Measurements from ENCODE around the gene TPR.
"Not testable (repeated sequence)": the region's sequence is repeated elsewhere in the genome, so short reads cannot be mapped to it uniquely, and the experiment has no call there.

The TPR gene

DNA sequence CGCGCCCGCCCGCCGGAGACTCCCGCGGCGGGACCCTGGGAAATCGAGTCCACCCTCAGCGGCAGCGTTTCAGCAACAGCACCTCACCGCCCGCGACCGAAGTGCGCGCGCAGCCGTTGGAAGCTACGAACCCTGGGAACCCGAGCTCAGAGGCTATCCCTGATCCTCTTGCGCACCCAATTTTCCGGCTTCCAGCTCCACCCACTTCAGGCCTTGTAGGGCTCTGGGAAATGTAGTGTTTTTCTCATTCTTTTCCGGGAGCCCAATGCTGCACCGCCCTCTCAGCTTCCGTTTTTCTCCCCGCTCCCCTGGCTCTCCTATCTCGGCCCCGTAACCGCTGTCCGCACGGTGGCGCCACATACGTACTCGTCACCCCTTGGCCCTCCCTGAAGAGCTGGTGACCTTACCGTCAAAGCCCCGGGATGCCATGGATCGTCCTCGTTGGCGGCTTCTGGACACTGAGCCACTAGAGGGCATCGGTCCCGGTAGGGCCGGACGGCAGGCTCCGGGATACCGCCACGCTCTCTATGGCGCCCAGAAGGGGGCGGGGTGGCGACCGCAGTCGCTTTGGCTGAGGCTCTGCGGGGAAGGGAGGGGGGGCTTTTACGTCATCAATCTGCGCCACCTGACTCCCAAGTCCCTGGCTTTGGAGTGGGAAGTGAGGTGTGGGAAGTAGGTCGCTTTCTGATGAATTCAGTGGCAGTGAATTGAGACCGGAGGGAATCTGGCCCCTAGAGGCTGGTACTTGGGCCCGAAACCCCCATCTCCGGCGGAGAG lies at the start of gene TPR, which contains the start of gene ODR4:
Gene TPR (minus strand): TSS at position 102 of the 777 bp plus-strand sequence. CDS start 225 bp downstream, outside the sequence.
Gene ODR4 (plus strand): TSS at position 687 of the 777 bp plus-strand sequence. CDS start 3,948 bp downstream, outside the sequence.
- DNase-seq: peak; percentile 98

DNA sequence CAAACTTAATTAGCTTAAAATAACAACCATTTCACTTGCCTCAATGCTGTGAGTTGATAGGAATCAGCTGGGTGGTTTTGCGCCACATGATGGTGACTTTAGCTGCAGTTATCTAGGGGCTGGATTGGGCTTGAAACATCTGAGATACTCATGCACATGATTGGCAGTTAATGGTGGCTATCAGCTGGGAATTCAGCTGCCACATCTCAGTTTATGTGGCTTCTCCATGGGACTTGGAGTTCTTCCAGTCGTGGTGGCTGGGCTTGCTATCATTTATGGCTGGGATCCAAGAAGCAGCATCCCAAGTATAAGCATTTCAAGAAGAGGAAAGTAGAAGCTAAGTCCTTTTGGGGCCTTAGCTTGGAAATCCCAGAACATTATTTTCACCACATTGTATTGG lies 49.5 kb upstream of the TPR start:
- no peak for DNase-seq

DNA sequence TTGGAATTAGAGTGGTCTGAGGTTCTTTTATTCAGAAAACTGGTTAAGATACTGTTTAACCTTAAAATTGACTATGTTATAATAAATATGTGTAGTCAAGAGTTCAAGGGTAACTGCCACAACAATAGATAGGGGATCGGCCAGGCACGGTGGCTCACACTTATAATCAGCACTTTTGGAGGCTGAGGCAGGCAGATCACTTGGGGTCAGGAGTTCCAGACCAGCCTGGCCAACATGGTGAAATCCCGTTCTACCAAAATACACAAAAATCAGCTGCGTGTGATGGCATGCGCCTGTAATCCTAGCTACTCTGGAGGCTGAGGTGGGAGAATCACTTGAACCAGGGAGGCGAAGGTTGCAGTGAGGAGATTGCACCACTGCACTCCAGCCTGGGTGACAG lies 46.4 kb upstream of the TPR start:
- DNase-seq: no peak

DNA sequence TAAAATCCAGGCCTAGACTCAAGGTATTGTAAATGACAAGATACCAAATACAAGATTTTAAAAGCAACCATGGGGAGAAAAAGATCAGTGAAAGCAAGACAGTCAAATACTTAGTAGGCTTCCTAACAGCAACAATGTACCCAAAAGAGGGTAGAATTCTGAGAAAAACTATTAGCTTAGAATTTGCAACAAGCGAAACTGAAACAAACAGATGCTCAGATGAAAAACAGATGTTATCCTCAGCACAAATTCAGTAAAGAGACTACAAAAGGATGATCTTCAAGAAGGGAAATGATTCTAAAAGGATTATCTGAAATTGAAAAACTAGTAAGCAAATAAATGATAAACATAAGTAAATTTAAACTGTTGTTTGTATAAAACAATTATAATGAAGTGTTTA lies 45.9 kb upstream of the TPR start:
- DNase-seq: no peak

DNA sequence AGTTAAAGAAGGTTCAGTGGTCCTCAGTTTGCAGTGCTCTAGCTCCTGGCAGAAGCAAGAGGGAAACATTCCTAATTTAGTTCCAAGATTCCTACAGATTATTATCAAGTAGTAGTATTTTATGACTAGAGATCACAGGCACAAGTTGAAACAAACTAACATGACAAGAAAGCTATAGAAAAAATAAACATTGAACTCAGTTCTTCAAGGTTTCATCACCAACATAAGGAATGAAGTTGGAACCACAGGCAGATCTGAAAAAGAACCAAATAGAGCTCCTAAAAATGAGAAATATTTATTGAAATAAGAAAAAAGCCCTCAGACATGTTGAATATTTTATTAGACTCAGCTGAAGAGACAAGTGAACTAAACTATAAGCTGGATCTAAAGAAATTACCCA lies 45.3 kb upstream of the TPR start:
- DNase-seq: no peak

DNA sequence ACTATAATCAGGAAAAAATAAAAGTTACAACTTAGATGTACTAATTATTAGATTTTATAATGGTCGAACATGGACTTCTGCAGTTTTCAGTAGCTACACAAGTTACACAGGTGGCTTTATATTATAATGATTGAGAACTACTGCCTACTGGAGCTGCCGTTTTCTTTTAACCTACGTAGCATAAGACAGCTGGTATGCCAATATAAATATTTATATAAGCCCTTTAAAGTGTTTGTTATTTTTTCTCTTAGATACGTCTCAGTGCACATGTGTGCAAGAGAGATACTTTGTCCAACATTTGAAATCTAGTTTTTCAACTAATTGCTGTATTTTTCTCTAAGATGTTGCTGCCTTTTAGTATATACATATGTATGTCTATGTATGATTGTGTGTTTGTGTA lies 43.5 kb upstream of the TPR start:
- no peak for DNase-seq

DNA sequence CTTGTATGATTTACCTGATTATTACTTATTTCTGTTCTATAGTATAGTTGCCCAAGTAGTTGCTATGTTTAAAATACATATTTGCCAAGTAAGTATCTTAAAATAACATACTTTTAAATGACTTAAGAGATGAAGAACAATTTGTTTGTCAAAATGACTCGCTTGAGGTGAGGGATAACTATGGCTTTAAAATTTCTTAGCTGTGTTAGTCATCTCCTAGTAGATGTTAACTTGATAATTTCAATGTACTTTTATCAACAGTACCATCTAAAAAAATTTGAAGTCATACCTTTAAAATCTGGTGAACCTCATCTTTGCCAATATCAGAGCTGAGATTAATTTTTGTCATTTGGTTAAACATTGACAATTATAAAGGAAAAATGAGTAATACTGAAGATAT lies 38.3 kb upstream of the TPR start:
- no peak for DNase-seq

DNA sequence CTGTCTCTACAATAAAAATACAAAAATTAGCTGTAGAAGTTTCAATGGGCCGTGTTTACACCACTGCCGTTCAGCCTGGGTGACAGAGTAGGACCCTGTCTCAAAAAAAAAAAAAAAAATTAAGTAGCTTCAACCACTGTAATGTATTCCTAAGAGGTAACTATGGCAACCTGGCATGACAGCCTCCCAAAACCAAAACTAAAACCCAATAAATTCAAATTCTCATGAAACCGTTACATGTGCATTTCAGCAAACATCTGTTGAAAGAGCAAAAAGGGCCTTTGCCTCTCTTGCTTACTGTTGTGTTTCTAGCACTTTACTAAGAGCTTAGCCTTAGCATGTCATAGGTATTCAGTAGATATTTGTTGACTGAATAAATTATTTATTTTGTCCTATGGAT lies 34.0 kb upstream of the TPR start:
- DNase-seq: no peak

DNA sequence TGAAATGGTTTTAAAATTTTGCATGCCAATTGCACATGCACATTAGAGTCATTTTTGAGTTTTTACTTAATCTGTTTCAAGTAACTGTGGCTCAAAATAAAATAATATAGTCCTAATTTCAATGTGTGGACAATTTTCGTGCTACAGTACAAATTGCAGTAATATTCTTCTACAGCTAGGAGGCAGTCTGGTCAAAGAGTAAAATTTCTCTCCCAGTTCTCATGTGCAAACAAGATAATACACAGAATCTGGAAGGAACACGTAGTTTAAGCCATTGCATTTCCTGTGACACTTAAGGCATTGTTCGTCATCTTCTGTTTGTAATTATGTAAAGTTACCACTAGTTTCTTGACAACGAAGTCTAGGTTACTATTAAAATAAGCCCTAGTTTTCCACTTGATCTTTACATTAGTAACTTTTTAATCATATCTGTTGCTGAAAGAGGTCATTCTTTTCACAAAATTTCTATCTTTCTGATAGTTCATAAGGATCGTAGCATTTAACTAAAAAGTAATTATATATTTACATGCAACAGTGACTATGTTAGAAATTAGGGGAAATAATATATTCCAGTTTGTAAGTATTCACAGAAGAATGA lies 29.5 kb upstream of the TPR start:
- no peak for DNase-seq

DNA sequence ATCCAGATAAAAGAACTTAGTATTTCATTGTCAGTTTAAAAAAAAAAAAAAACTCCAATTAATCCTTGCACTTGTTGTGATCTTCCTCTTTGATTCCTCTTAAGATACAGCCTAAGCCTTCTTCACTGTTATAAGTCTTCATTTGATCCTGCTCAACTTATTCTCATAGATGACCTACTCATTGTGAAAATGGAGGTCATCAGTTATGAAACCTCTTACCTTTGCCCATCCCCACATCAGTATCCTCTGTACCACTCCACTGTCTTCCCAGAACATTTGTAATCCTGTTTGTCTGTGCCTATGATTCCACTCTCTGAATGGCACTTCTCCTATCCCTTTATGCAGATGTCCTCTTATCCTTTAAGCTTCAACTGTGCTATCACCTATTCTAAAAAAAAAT lies 28.6 kb upstream of the TPR start:
- DNase-seq: no peak

DNA sequence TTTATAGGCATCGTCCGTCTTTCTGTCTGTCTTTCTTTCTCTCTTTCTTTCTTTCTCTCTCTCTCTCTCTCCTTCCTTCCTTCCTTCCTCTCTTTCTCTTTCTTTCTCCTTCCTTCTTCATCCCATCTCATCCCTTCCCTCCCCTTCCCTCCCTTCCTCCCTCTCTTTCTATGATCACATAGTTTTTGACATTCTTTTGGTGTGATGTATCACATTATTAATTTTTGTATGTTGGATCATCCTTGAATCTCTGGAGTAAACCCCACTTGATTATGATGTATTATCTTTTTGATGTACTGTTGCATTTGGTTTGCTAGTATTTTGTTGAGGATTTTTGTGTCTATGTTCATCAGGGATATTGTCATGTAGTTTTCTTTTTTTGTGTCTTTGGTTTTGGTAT lies 26.4 kb upstream of the TPR start:
- not testable (repeated sequence) for DNase-seq

DNA sequence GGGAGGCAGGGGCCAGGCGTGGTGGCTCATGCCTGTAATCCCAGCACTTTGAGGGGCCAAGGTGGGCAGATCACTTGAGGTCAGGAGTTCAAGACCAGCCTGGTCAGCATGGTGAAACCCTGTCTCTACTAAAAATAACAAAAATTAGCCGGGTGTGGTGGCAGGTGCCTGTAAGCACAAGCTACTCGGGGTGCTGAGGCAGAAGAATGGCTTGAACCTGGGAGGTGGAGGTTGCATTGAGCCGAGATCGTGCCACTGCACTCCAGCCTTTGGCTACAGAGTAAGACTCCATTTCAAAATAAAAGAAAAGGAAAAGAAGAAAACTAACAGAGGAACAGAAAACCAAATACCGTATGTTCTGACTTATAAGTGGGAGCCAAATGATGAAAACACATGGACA lies 17.7 kb upstream of the TPR start:
- DNase-seq: not testable (repeated sequence)

DNA sequence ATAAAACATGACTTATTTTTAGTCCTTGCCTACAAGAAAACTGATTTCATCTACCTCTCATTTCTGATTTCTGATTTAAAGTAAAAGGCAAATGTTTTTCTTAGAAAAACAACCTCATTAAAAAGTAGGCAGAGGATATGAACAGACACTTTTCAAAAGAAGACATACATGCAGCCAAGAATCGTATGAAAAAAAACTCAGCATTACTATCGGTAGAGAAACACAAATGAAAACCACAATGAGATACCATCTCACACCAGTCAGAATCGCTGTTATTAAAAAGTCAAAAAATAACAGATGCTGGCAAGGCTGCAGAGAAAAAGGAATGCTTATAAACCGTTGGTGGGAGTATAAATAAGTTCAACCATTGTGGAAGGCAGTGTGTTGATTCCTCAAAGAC lies 16.8 kb upstream of the TPR start:
- DNase-seq: no peak

DNA sequence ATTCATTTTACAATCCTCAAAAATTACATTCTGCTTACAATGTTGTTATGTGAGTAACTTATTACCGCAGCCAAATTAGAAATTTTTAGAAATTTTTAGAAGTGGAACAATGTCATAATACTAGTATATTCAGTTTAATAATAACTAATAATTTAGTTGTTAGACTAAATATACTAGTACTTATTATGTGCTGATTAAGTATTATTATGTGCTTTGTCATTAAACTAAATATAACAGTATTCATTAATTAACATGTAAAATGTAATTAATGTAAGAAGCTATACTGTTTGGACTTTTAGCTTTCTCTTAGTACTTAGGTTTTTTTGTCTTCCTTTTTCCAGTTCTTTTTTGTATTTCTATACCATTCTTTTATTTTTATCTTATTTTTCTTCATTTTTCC lies 15.9 kb upstream of the TPR start:
- DNase-seq: no peak

DNA sequence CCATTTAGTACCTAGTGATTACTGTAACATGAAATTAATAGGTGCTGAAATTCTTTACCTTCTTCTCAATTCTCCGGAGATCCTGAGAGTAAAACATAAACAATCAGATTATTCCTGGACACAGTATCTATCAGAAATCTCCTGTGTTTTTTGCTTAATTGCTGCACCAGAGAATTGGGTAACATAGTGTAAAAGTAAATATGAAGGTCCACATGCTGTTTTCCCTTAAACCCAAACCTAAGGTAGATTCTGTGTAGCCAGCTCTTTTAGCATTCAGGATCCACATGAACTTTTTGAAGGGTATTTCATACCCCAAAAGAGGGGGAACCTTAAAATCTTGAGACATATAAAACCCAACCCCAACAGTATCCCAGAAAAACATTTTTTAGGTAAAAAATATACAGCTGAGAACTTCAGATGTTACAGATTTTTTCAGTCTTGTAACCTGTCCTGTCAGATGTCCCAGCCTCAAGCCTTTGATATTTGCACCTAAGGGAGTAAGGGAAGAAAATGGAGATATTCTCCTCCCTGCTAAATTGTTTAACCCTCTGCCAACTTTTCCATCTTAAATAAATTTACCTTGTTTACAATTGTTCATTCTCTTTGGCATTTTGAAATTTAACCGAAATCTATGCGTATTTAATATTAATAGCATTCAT lies 11.8 kb upstream of the TPR start:
- DNase-seq: no peak

DNA sequence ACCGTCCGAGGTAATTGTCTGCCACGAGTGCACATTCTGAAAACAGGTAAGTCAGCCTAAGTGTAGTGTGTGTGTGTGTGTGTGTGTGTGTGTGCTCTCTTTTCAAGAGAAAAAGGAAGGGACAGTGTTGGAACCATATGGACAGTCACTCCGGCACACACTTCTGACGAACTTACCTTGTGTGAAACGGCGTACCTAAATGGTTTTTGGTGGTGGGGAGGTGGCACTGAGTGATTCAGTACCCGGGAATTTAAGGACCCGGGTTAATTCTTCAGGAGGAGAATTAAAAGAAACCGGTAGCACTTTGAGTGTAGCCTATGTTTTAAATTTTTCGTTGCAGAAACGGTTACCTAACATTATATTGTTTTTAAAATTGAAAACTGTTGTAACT lies 871 bp upstream of the TPR start:
- no peak for DNase-seq

DNA sequence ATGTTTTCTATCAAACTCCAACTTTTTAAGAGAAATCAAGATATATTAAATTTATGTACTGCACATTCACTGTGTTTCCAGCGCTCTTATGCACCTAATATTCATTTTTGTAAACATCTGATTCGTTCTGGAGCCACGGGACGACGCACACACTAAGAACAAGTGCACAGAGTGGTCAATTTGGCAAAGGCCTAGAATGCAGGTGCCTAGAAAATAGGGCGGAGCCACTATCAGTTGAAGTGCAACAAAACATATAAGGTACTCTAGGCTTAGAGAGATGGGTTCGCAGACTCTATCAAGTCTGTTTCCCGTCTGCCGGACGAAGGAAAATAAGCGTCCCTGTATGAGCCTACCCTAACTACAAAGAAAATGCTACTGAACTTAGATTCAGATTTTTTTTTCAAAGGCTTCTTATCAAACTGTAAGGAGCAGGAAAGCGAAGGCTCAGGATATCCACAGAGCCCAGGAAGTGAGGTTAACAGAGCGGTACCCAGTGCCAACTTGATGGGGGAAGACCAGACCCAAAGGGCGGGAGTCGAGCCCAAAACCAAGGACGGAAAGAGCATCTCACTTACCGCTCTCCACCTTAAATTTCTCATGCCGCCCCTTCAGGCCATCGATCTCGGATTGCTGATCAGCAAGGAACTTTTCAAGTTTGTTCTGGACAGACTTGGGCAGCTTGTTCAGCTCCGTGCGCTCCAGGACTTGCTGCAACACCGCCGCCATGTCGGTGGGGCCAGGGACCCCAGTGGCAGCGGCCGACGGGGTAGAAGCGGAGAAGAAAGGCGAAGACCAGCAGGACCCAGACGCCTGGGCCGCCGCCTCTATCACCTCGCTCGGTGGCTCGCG lies 526 bp downstream of the TPR start:
- peak; percentile 55 for DNase-seq

DNA sequence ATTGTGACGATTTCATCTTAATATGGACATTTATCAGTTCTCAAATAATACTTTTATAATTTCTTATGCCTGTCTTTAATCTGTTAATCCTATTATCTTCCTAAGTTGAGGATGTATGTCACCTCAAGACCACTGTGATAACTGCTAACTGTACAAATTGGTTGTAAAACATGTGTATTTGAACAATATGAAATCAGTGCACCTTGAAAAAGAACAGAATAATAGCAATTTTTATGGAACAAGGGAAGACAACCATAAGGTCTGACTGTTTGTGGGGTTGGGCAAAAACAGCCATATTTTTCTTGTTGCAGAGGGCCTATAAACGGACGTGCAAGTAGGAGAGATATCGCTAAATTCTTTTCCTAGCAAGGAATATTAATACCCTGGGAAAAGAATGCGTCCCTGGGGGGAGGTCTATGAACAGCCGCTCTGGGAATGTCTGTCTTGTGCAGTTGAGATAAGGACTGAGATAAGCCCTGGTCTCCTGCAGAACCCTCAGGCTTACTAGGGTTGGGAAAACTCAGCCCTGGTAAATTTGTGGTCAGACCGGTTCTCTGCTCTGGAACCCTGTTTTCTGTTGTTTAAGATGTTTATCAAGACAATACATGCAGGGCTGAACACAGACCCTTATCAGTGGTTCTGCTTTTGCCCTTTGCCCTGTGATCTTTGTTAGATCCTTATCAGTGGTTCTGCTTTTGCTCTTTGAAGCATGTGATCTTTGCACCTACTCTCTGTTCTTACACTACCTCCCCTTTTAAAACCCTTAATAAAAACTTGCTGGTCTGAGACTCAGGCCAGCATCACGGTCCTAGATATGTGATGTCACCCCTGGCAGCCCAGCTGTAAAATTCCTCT lies 27.0 kb downstream of the TPR start:
- not testable (repeated sequence) for DNase-seq

DNA sequence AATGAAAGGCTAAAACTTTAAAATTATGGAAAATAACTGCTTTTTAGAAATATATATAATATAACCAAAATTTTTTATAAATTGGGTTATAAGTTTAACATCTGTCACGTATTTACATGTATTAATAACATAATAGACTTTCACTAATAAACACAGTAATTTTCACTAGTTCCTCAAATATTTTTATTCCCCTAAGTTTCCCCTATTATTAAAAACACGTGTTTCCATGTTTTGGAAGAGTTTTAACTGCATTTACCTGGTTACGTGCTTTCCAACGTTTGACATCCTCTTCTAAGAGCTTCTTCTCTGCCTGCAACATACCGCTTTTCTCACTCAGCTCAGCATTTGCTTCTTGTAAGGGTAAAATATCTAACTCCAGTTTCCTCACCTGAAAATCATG lies 34.3 kb downstream of the TPR start:
- DNase-seq: no peak

DNA sequence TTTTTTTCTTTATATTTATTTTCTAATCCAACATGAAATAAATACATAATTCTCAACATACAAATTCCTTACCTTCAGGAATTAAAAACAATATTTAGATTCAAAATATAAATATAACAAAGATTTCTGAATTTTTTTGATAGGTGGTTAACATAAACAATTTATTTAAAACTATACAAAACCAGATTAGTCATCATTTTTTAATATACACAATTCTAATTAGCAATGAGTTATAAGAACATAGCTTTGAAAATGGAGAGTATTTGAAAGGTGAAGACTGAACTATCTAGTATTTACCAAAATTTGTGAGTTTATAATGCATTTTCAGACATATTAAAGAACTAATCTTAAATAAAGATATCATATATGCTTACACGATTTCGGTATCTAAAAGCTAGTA lies 37.5 kb downstream of the TPR start:
- DNase-seq: no peak

DNA sequence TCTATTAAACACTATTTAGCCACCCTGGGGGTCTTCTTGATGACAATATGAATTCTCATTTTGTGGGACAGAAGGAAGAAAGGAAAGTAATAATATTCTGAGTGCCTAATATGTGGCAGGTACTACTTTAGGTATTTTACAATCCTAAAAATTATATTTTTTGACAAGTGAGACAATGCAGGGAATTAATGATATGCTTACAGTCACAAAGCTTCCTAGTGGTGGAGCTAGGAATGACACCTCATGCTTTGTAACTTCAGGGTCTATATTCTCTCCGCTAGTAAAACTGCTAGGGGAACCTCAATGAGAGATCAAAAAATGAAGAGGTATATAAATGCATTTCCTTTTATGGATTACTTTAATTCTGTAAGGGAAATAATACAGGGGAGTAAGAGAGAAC lies 44.3 kb downstream of the TPR start:
- DNase-seq: no peak

DNA sequence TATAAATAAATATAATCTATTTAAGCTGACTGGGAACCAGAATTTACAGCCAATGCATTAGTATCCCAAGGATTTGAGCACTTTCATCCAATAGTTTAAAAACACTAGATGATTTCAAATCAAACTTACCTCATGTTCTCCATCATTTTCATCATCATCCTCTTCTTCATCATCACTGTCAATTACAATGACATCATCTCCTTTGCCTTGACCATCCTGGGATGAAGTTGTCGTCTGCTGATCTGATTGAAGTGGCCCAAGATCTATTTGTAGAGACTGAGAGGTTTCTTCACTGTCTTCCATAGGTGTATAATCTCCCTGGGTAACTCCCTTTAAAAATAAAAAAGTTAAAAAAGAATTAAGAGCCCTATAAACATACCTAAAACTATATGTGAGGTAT lies 47.7 kb downstream of the TPR start:
- DNase-seq: no peak
